GM19438 (cell line): ENCODE data around the gene MYH9.
"Not testable (repeated sequence)": the region's sequence is repeated elsewhere in the genome, so short reads cannot be mapped to it uniquely, and the experiment has no call there.

ENCODE experiments used
- ATAC-seq: cut with Tn5 transposase; IDR thresholded peaks from one replicate; pipeline ENCODE4 v1.9.1; 2021; ENCODE audit warnings: low read depth; ENCODE audit not compliant: unreplicated experiment

MYH9 gene

GRCh38 chr22:36256478-36256877 is 131.3 kb downstream of the MYH9 start:
- ATAC-seq: no peak

- ATAC-seq: not testable (repeated sequence)
Observed at GRCh38 chr22:36255572-36255971, 132.2 kb downstream of the MYH9 start.

- ATAC-seq: peak; percentile 15
Observed at GRCh38 chr22:36253523-36254490, 134.0 kb downstream of the MYH9 start.

GRCh38 chr22:36252754-36253522 is 134.8 kb downstream of the MYH9 start, which contains the start of gene APOL1:
APOL1 (plus strand) TSS chr22:36253133; CDS start chr22:36254956, 1,823 bp downstream.
- ATAC-seq: peak; percentile 63

- ATAC-seq: not testable (repeated sequence)
Observed at GRCh38 chr22:36251979-36252608, 135.7 kb downstream of the MYH9 start.

- not testable (repeated sequence) for ATAC-seq
Observed at GRCh38 chr22:36250292-36250960, 137.3 kb downstream of the MYH9 start.

GRCh38 chr22:36249160-36249559 is 138.6 kb downstream of the MYH9 start:
- ATAC-seq: no peak

GRCh38 chr22:36247955-36248354 is 139.8 kb downstream of the MYH9 start:
- no peak for ATAC-seq

- no peak for ATAC-seq
Observed at GRCh38 chr22:36246718-36247117, 141.0 kb downstream of the MYH9 start.

- ATAC-seq: no peak
Observed at GRCh38 chr22:36245805-36246356, 141.9 kb downstream of the MYH9 start.

GRCh38 chr22:36244522-36245391 is 143.0 kb downstream of the MYH9 start:
- ATAC-seq: no peak

- ATAC-seq: no peak
Observed at GRCh38 chr22:36243986-36244385, 143.8 kb downstream of the MYH9 start.

GRCh38 chr22:36239401-36240171 is 148.2 kb downstream of the MYH9 start, which contains the start of gene APOL2:
APOL2 (minus strand) TSS chr22:36239527; CDS start chr22:36233162, 6,365 bp downstream.
- peak; percentile 79 for ATAC-seq

- peak; percentile 27 for ATAC-seq
Observed at GRCh38 chr22:36239150-36239400, 148.7 kb downstream of the MYH9 start.

GRCh38 chr22:36238373-36239149 is 149.2 kb downstream of the MYH9 start:
- ATAC-seq: peak; percentile 16

GRCh38 chr22:36237462-36238372 is 150.1 kb downstream of the MYH9 start:
- ATAC-seq: no peak
